Fibroblast of upper back skin (primary cell): ENCODE results near the gene HRAS.

Experiments used
- DNase-seq: peaks from one replicate; pipeline ENCODE4 v3.0.0-alpha.2; 2013

The HRAS gene

GRCh38 chr11:491358-491757 lies 44.0 kb downstream of the HRAS start:
- no peak for DNase-seq

GRCh38 chr11:490930-491260 lies 44.5 kb downstream of the HRAS start:
- no peak for DNase-seq

- no peak for DNase-seq
Measured at GRCh38 chr11:490186-490929, 45.0 kb downstream of the HRAS start.

- DNase-seq: no peak
Measured at GRCh38 chr11:489610-490185, 45.7 kb downstream of the HRAS start.

GRCh38 chr11:488992-489391 lies 46.4 kb downstream of the HRAS start:
- DNase-seq: no peak

GRCh38 chr11:488579-488978 lies 46.8 kb downstream of the HRAS start:
- DNase-seq: no peak

GRCh38 chr11:488062-488461 lies 47.3 kb downstream of the HRAS start:
- DNase-seq: no peak

- DNase-seq: no peak
Measured at GRCh38 chr11:487571-488021, 47.8 kb downstream of the HRAS start.

GRCh38 chr11:486189-486588 lies 49.2 kb downstream of the HRAS start:
- no peak for DNase-seq

- DNase-seq: no peak
Measured at GRCh38 chr11:484616-485015, 50.8 kb downstream of the HRAS start.
